ENCODE data around the gene DTL.

DNA sequence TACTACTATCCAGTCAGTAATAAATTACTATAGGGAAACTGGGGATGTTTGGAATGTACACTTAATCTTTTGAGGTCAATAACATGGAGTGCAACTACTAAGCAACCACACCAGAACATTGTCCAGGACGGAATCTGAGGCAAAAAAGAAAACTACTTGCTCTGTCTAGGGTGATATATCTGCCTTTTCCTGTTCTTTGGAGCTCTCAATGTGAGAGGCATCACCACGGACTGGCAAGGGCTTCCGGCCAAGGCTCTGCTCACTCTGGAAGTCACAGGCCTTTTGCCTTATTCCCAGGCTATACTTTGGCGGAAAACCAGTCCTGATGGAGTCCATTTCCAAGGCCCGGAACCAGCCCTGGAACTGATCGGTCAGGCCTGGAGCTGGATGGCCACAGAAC, 94.2 kb downstream of the DTL start:
- TF ChIP-seq, protein P1, sequence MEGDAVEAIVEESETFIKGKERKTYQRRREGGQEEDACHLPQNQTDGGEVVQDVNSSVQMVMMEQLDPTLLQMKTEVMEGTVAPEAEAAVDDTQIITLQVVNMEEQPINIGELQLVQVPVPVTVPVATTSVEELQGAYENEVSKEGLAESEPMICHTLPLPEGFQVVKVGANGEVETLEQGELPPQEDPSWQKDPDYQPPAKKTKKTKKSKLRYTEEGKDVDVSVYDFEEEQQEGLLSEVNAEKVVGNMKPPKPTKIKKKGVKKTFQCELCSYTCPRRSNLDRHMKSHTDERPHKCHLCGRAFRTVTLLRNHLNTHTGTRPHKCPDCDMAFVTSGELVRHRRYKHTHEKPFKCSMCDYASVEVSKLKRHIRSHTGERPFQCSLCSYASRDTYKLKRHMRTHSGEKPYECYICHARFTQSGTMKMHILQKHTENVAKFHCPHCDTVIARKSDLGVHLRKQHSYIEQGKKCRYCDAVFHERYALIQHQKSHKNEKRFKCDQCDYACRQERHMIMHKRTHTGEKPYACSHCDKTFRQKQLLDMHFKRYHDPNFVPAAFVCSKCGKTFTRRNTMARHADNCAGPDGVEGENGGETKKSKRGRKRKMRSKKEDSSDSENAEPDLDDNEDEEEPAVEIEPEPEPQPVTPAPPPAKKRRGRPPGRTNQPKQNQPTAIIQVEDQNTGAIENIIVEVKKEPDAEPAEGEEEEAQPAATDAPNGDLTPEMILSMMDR (IDR thresholded peaks at IDR 0.05): no peak
- TF ChIP-seq POLR2A (IDR thresholded peaks at IDR 0.05): no peak
